ENCODE results near the gene FAM81B. TPM values are rescaled to one million over a fixed set of nuclear protein-coding genes. Genes with fewer than 3 reads are reported as not detected.

FAM81B gene
- total RNA-seq, 1 donor from 2014 or later = not detected

DNA sequence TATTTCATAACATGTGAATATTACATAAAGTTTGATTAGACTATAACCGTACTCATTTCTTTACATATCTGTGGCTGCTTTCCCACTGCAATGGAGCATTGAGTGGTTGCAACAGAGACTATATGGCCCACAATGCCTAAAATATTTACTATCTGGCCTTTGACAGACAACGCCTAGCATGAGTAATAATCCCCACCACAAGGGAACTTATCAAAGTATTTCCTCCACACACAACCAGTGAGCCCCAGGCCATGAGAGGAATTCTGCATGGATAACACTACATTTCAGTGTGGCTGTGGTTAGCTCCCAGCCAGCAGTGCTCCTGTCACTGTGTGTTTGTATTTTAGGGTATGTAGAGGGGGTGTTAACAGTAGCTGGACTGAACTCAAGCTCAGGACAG is 54.8 kb downstream of the FAM81B start:
- POLR2A ChIA-PET = no interaction called here
- Mint-ChIP-seq H3K36me3 (ENCODE audit: low read depth) (no peaks in the 10 kb centered on the region), H3K4me3 (no peak overlapping the region), H3K27me3 (peaks cover 9% of the 10 kb centered on the region), H3K9me3 (no peaks in the 10 kb centered on the region), H3K4me1 (peaks cover 2% of the 10 kb centered on the region), H3K27ac (no peak overlapping the region)
- DNase-seq (no peak), ATAC-seq (ENCODE audit: low read depth) (no peak)
- CTCF ChIA-PET = no interaction called here
- intact Hi-C loops (cut with micrococcal nuclease) = no loop called here
- TF ChIP-seq CTCF (IDR thresholded peaks at IDR 0.05) = no peak

DNA sequence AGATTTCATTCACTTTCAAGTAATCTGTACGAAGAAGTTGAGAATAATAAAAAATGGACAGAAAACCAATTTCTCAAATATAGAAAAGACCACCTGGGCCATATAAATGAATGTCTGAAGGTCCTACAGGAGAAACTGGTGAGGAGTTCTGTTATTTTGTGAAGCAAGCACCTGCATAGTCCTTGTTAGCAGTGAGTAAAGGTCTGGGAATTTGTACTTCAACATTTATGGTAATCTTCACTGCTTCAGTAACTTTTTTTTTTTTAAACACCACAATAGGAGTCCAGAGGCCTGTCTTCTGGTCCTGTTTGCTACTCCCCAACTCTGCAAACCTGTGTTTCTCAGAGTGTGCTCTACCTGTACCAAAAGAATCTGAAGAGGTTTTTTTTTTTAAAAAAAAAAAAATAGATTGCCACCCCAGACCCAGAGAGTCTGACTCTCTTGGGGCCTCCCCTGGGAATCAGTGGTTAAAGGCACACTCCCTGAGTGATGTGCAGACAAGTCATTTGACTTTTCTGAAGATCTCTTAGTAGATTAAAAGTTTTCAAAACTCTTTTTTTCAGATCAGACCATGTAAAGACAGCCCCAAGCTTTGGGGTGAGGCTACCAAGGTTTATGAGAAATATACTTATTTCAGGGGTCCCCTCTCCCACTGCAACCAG is 55.5 kb downstream of the FAM81B start:
- H3K4me1 Mint-ChIP-seq = peaks cover 2% of the 10 kb centered on the region
- no peak overlapping the region for H3K27ac Mint-ChIP-seq
- no peak for TF ChIP-seq CTCF (IDR thresholded peaks at IDR 0.05)
- no peak overlapping the region for H3K4me3 Mint-ChIP-seq
- no peaks in the 10 kb centered on the region for H3K36me3 Mint-ChIP-seq (ENCODE audit: low read depth)
- ChIA-PET CTCF (no interaction called here), POLR2A (no interaction called here)
- H3K27me3 Mint-ChIP-seq = peaks cover 5% of the 10 kb centered on the region
- no peaks in the 10 kb centered on the region for H3K9me3 Mint-ChIP-seq
- DNase-seq (no peak), ATAC-seq (ENCODE audit: low read depth) (peak; percentile 40)
- intact Hi-C loops (cut with micrococcal nuclease) = no loop called here

DNA sequence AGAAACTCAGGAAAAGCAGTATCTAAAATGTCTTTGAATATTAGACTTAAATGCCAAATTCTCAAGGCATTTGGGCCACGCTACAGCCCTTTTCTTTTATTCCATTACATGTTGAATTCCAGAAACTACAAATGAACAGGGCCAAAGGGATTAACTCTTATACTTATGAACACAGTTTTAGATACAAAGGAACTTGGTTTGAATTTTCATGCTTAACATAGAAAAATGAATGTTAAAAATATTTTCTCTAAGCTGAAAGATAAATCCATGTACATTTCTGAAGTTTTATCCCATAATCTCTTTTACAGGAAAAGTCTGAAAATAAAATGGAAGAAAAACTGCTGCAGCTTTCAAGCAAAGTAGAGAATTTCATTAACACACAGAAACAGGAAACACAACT is 56.8 kb downstream of the FAM81B start:
- H3K27me3 Mint-ChIP-seq = peaks cover 1% of the 10 kb centered on the region
- H3K9me3 Mint-ChIP-seq = no peaks in the 10 kb centered on the region
- no peaks in the 10 kb centered on the region for H3K36me3 Mint-ChIP-seq (ENCODE audit: low read depth)
- H3K27ac Mint-ChIP-seq = no peak overlapping the region
- DNase-seq (no peak), ATAC-seq (ENCODE audit: low read depth) (no peak)
- ChIA-PET CTCF (no interaction called here), POLR2A (no interaction called here)
- peaks cover 2% of the 10 kb centered on the region for H3K4me1 Mint-ChIP-seq
- no peak overlapping the region for H3K4me3 Mint-ChIP-seq
- no peak for TF ChIP-seq CTCF (IDR thresholded peaks at IDR 0.05)
- intact Hi-C loops (cut with micrococcal nuclease) = no loop called here

DNA sequence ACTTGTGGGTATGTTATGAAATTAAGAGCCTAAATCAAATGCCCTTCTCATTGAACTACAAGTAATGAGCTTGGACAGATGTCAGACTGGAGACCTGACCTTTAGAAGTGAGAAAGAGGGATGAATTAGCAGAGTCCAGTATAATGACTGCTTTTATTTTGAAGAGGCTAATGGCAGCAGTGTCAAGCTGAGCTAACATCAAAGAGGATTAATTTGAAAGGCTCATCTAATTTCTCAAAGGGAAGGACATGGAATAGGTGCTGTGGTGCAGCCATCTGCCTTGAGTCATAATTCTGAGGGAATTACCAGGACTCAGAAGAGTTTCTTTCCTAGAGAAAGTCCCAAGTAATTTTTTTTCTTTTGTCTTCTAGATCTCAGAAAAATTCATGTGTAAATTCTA is 57.6 kb downstream of the FAM81B start:
- CTCF ChIA-PET = no interaction called here
- DNase-seq = no peak
- POLR2A ChIA-PET = no interaction called here
- no peaks in the 10 kb centered on the region for H3K36me3 Mint-ChIP-seq (ENCODE audit: low read depth)
- H3K27me3 Mint-ChIP-seq = peaks cover 1% of the 10 kb centered on the region
- peaks cover 2% of the 10 kb centered on the region for H3K4me1 Mint-ChIP-seq
- H3K27ac Mint-ChIP-seq = no peak overlapping the region
- intact Hi-C loops (cut with micrococcal nuclease) = no loop called here
- TF ChIP-seq CTCF (IDR thresholded peaks at IDR 0.05) = no peak
- no peaks in the 10 kb centered on the region for H3K9me3 Mint-ChIP-seq
- no peak for ATAC-seq (ENCODE audit: low read depth)
- no peak overlapping the region for H3K4me3 Mint-ChIP-seq

DNA sequence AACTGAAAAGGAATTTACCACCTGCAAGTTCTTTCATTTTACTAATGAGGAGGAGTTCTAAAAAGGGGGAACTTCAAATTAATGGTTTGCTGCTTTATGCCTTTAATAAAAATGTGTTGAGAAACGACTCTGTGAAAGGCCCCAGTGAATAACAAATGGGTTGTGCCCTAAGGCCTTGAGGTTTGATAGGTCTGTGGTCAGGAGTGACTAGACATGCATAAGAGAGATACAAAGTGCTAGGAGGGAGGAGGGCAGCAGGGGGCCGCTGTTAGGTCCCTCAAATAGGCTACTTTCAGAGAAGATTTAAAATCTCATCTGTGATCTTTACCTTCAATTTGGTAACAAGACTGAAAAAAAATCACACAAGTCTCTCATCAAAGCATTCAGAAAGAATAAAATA is 58.3 kb downstream of the FAM81B start:
- ChIA-PET POLR2A (no interaction called here), CTCF (no interaction called here)
- Mint-ChIP-seq H3K4me3 (no peak overlapping the region), H3K27me3 (peaks cover 1% of the 10 kb centered on the region), H3K36me3 (ENCODE audit: low read depth) (no peaks in the 10 kb centered on the region), H3K9me3 (no peaks in the 10 kb centered on the region), H3K4me1 (peaks cover 2% of the 10 kb centered on the region), H3K27ac (no peak overlapping the region)
- no peak for TF ChIP-seq CTCF (IDR thresholded peaks at IDR 0.05)
- DNase-seq (no peak), ATAC-seq (ENCODE audit: low read depth) (no peak)
- intact Hi-C loops (cut with micrococcal nuclease) = no loop called here
